Kasumi-1 (cell line): Measurements from ENCODE around the gene GLG1.
"Not testable (repeated sequence)": the region's sequence is repeated elsewhere in the genome, so short reads cannot be mapped to it uniquely, and the experiment has no call there.

Source experiments
- DNase-seq, 2 experiments: peaks; one replicate each; lab custom pipeline; 2025; lab: John Stamatoyannopoulos, UW

GLG1 gene

GRCh38 chr16:74606521-74607309, at the start of gene GLG1:
Gene GLG1, minus strand, starts transcription at chr16:74607114. Its CDS starts 20 bp downstream, at chr16:74607094.
- DNase-seq = peak; percentile 76 to 85

- DNase-seq = no peak
Observed at GRCh38 chr16:74654536-74655050, 47.7 kb upstream of the GLG1 start.

DNA sequence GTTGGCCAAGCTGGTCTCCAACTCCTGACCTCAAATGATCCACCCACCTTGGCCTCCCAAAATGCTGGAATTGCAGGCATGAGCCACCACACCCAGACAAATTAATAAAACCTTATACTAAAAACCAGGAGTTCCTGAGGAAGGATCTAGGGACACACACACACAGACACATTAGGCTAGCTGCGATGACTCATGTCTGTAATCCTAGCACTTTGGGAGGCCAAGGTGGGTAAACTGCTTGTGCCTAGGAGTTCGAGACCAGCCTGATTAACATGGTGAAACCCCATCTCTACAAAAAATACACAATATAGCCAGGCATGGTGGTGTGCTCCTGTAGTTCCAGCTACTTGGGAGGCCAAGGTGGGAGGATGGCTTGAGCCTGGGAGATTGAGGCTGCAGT, 46.0 kb upstream of the GLG1 start:
- DNase-seq = not testable (repeated sequence)

GRCh38 chr16:74652249-74652648, 45.3 kb upstream of the GLG1 start:
- DNase-seq = no peak

DNA sequence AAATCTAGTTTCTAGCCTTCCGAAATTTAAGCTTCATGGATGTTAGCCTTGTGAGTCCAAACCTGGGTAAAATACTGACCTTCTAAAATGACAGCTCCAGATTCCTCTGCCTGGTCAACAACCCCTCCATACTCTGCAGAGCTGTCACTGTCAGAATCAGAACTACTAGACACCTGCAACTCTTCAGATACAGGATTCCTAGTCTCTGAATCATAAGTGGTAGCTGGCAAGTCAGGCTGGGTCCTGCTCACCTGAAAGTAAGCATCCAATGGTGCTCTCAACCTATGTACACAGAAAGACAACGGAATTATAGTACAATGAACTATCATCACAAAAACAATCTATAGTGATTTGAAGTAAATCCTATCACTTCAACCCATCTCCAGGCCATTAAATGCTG, 44.9 kb upstream of the GLG1 start:
- no peak for DNase-seq

DNA sequence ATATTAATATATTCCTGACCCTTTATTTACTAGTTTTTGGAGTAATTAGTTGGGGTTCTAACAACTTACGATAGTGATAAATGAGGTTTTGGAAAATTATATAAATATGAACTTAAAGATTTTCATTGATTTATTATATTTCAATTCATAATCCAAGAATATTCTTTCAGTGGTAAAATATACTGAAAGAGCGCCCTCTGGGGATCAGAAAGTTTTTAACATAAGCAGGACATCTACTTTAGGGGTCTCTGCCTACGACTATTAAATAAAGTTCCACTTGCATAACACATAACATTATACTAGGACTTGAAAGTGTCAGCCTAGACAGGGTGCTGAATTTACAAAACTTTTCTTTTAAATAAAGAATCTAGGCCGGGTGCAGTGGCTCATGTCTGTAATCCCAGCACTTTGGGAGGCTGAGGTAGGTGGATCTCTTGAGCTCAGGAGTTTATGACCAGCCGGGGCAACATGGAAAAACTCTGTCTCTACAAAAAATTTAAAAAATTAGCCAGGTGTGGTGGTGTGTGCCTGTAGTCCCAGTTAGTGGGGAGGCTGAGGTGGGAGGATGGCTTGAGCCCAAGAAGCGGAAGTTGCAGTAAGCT, 44.2 kb upstream of the GLG1 start:
- DNase-seq = peak; percentile 9 to 24

GRCh38 chr16:74649839-74650504, 43.1 kb upstream of the GLG1 start:
- DNase-seq = no peak

- DNase-seq = no peak
Observed at GRCh38 chr16:74641969-74642368, 35.1 kb upstream of the GLG1 start.

DNA sequence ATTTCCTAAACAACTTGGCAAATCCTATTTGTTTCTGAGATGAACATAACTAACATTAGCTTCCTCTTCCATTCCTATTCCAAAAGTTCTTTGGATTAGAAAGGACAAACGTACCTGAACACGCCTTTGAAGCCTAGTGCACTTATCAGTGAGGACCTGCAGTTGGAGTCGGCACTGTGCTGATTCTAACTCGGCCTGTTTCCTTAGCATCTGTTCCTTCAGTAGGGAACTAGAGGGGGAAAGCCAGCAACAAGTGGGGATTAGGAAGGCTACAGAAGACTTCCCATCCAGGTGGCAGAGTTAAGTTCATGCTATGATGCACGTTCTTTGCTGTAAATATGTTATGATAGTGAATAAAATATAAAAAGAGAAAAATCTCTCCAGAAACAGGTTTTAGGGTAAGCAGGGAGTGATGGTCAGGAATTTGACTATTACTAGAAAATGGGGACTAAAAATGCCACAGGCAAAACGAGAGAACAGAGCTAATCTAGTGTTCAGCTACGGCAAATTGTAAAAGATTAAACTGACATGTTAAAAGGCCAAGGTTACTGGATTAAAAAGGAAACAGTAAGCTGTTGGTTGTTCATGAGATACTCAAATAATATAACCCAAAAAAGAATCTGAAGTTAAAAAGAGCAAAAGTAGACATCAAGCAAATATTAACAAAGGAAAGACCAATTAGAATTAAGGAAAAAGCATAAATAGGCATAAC, 31.0 kb upstream of the GLG1 start:
- no peak for DNase-seq

- no peak for DNase-seq
Observed at GRCh38 chr16:74635303-74635702, 28.4 kb upstream of the GLG1 start.

DNA sequence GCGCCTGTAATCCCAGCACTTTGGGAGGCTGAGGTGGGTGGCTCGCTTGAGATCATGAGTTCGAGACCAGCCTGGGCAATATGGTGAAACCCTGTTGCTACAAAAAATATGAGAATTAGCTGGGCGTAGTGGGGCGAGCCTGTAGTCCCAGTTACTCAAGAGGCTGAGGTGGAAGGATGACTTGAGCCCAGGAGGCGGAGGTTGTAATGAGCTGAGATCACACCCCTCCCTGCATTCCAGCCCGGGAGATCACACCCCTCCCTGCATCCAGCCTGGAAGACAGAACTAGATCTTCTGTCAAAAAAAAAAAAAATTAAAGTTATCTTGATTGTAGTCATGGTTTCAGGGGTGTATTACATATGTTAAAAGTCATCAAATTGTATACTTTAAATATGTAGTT, 26.8 kb upstream of the GLG1 start:
- DNase-seq = no peak

DNA sequence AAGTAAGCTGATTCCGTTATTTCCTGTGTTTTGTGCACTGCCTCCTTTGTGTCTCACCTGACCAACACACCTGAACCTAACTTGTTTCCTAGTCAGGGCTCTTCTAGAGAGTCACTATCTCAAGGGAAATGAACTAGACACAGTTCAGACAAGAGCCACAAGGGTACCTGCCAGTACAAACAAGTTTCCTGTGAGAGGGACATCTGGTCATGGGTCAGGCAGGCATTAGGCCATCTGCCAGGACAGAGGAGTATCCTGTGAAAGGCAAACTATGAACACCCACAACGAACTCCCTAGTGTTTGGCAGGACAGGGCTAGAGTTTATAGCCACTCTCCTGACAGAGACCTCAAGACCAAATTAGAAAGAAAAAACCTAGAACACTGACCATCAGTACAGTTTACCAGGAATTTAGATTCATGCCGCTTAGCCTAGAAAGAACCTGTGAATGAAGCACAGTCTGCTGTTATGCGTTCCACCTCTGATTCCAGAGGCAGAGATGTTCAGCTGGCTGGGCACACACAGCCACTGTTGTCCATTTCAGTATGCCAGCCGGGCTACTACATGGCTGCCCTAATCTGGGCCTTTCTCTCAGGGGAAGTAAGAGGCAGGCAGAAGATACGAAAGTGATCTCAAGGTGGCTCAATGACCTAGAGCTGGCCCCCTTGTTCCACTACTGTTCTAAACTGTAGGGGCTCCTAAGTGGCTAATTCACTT, 20.7 kb upstream of the GLG1 start:
- no peak for DNase-seq

DNA sequence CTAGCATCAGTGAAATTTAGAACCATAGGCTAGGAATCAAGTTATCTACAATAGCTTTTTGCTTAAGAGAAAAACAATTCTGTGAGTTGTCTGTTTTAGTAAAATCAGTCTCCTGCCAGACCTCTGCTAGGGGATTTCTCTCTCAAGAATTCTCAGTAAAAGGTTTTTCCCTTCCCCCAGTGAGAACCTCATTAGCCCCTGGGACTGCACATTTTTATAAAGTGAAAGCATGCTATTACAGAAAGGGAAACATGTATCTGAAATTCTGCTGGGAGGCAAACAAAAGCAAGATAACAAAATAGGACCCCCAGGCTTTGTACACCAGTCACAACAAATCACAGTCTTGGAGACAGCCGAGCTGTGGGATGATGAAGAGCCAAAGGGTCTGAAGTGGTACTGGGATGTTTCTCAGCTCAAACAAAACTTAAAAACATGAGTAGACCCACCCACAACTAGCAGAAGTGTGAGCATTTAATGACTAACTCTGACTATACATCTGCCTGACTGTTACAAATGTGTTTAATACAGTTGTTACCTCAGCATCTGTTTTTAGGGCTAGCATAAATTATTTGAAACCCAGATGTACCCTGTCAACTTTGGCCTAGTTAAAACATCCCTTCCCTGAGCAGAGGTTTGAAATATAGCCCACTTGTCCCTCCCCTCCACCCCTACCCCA, 20.0 kb upstream of the GLG1 start:
- DNase-seq = no peak

DNA sequence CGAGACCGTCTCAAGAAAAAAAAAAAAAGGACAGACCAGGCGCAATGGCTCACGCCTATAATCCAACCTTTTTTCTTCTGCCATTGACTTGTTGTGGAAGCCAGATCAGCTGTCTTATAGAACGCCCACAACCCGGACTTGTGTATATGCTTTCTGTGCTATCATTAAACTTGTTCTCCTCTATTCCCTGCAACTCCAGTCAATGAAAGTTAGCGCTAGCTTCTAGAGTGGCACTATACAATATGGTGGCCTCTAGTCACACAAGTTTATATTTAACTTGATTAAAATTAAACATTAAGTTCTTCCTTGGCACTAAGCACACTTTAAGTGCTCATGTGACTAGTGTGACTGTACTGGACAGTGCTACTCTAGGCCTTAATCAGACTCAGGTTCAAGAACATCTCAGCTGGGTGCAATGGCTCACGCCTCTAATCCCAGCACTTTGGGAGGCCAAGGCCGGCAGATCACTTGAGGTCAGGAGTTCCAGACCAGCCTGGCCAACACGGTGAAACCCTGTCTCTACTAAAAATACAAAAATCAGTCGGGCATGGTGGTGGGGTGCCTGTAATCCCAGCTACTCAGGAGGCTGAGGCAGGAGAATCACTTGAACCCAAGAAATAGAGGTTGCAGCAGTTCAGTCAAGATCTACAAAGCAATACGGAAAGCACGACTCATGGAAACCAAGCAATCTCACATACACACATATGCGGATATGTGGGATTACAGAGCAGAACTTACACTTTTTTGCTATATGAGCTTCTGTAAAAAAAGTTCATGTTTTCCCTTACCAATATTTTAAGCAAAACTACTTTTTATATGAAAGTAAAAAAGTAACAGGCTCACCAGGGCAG, 18.8 kb upstream of the GLG1 start:
- DNase-seq = no peak

GRCh38 chr16:74623839-74624235, 16.9 kb upstream of the GLG1 start:
- DNase-seq = no peak

GRCh38 chr16:74623214-74623838, 16.4 kb upstream of the GLG1 start:
- DNase-seq = peak; percentile 49 to 65

GRCh38 chr16:74622005-74622404, 15.1 kb upstream of the GLG1 start:
- no peak for DNase-seq

DNA sequence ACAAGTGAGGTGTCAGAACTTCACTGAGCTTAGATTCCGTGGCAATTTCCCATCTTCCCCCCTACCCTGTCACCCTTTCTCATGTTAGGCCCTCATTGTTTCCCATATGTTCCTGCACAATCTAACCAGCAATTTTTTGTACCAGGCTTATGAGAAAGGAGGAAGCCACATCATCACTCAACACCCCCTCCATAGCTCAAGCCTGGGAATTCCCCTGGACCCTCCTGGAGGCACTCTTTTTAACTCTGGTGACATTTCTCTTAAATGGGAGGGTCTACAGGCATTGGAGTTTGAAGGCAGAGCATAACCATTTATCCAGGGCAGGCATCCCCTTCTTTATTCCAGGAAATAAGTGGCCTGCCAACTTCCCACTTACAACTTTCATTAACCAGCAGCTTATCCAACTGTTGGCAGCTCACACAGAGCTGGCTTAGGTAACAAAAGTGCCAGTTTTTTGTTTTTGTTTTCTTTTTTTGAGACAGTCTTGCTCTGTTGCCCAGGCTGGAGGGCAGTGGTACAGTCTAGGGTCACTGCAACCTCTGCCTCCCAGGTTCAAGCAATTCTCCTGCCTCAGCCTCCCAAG, 10.4 kb upstream of the GLG1 start:
- DNase-seq = no peak

GRCh38 chr16:74611721-74612120, 4.8 kb upstream of the GLG1 start:
- no peak for DNase-seq
